ENCODE measurements around the gene HLCS.

Gene HLCS

GRCh38 chr21:36848730-36849274 lies 117.7 kb downstream of the HLCS start:
- no peak overlapping the region for H3K4me3 ChIP-seq (ENCODE audit: low read length)
- no peaks in the 10 kb centered on the region for H3K36me3 ChIP-seq (ENCODE audit: control insufficient read depth, low read depth, low read length)
- H3K9ac ChIP-seq (ENCODE audit: low read length), result no peak overlapping the region
- no peaks in the 10 kb centered on the region for H3K9me3 ChIP-seq (ENCODE audit: control insufficient read depth, low read depth, low read length)
- H3K27me3 ChIP-seq (ENCODE audit: control insufficient read depth, insufficient read depth, low read length), result no peaks in the 10 kb centered on the region
- H3K4me1 ChIP-seq (ENCODE audit: control insufficient read depth, low read depth, low read length), result no peaks in the 10 kb centered on the region
- no peak overlapping the region for H3K27ac ChIP-seq (ENCODE audit: low read length)

DNA sequence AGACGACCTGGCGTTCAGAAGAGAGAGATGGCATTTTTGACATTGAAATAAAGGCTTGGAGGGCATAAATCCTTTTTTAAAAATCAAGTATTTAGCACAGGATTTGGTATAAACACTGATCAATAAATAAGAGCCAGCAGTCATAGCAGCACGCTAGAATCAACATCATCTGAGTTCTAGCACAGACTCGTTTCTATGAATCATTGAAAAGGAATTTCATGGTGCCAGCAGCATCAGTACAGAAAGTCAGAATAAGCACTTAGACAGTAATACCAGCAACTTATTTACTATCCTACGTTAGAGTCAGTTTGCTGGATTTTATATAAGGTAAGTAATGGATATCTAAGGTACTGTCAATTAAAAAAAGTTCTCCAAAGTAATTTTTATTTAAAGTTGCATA lies 119.3 kb downstream of the HLCS start:
- no peak overlapping the region for H3K27ac ChIP-seq (ENCODE audit: low read length)
- H3K4me1 ChIP-seq (ENCODE audit: control insufficient read depth, low read depth, low read length), result no peaks in the 10 kb centered on the region
- H3K36me3 ChIP-seq (ENCODE audit: control insufficient read depth, low read depth, low read length), result no peaks in the 10 kb centered on the region
- H3K27me3 ChIP-seq (ENCODE audit: control insufficient read depth, insufficient read depth, low read length), result no peaks in the 10 kb centered on the region
- H3K9ac ChIP-seq (ENCODE audit: low read length), result no peak overlapping the region
- no peaks in the 10 kb centered on the region for H3K9me3 ChIP-seq (ENCODE audit: control insufficient read depth, low read depth, low read length)
- no peak overlapping the region for H3K4me3 ChIP-seq (ENCODE audit: low read length)

GRCh38 chr21:36846631-36847030 lies 119.8 kb downstream of the HLCS start:
- H3K27me3 ChIP-seq (ENCODE audit: control insufficient read depth, insufficient read depth, low read length), result no peaks in the 10 kb centered on the region
- H3K9ac ChIP-seq (ENCODE audit: low read length), result no peak overlapping the region
- no peak overlapping the region for H3K27ac ChIP-seq (ENCODE audit: low read length)
- H3K9me3 ChIP-seq (ENCODE audit: control insufficient read depth, low read depth, low read length), result no peaks in the 10 kb centered on the region
- no peaks in the 10 kb centered on the region for H3K36me3 ChIP-seq (ENCODE audit: control insufficient read depth, low read depth, low read length)
- H3K4me3 ChIP-seq (ENCODE audit: low read length), result no peak overlapping the region
- H3K4me1 ChIP-seq (ENCODE audit: control insufficient read depth, low read depth, low read length), result no peaks in the 10 kb centered on the region

DNA sequence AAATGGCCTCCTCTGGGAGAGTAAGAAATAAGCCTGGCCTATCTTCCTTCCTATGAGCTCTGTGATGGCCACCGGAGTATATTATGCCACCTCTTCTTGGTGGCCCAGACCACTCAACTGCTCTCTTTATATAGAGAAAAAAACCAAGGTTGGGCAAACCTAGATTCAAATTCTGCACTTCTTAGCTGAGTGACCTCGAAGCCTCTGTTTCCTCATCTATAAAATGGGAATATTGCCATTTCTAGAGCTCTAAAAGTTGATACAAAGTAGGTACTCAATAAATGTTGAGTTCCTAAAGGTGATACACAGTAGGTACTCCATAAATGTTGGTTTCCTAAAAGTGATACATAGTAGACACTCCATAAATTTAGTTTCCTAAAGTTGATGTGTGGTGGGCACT lies 120.7 kb downstream of the HLCS start:
- Histone ChIP-seq H3K27me3 (ENCODE audit: control insufficient read depth, insufficient read depth, low read length) (no peaks in the 10 kb centered on the region), H3K4me3 (ENCODE audit: low read length) (no peak overlapping the region), H3K4me1 (ENCODE audit: control insufficient read depth, low read depth, low read length) (no peaks in the 10 kb centered on the region), H3K27ac (ENCODE audit: low read length) (no peak overlapping the region), H3K9ac (ENCODE audit: low read length) (no peak overlapping the region), H3K9me3 (ENCODE audit: control insufficient read depth, low read depth, low read length) (no peaks in the 10 kb centered on the region), H3K36me3 (ENCODE audit: control insufficient read depth, low read depth, low read length) (no peaks in the 10 kb centered on the region)

DNA sequence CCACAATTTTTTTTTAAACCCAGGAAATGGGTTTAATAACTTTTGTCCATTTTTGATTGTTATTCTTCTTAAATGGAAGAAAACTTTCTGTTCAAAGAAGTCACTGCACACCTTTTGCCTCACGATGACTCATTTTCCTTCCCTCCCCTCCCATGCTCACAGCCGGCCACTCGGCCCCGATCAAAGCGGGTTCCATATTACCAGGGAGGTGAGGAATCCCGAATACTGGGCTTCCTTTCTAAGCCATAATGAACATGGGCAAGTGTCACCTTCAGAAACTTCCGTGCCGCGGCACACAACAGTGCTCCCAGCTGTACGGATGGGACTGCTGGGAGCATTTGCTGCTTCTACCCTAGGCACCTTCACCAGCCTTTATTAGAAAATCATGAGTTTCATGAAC lies 121.4 kb downstream of the HLCS start:
- H3K9me3 ChIP-seq (ENCODE audit: control insufficient read depth, low read depth, low read length), result no peaks in the 10 kb centered on the region
- H3K9ac ChIP-seq (ENCODE audit: low read length), result no peak overlapping the region

DNA sequence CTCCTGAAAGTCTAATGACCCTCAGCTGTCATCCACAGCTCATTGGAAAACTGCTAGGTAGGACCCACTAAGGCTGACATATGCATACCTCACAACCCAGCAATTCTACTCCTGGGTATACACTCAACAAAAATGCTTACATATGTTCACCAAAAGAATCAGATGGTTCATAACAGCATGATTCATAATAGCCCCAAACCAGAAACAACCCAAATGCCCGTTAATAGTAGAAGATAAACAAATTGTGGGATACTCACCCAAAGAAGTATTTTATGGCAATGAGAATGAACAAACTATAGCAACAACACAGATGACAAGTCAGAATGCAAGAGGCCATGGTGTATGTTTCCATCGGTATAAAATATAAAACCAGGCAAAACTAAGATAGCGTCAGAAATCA lies 124.6 kb downstream of the HLCS start:
- no peaks in the 10 kb centered on the region for H3K36me3 ChIP-seq (ENCODE audit: control insufficient read depth, low read depth, low read length)
- H3K4me1 ChIP-seq (ENCODE audit: control insufficient read depth, low read depth, low read length), result no peaks in the 10 kb centered on the region
- H3K27ac ChIP-seq (ENCODE audit: low read length), result no peak overlapping the region

More for the DNA sequence above, 121.4 kb downstream of the HLCS start:
- Histone ChIP-seq H3K27me3 (ENCODE audit: control insufficient read depth, insufficient read depth, low read length) (no peaks in the 10 kb centered on the region), H3K36me3 (ENCODE audit: control insufficient read depth, low read depth, low read length) (no peaks in the 10 kb centered on the region), H3K27ac (ENCODE audit: low read length) (no peak overlapping the region), H3K4me3 (ENCODE audit: low read length) (no peak overlapping the region), H3K4me1 (ENCODE audit: control insufficient read depth, low read depth, low read length) (no peaks in the 10 kb centered on the region)

DNA sequence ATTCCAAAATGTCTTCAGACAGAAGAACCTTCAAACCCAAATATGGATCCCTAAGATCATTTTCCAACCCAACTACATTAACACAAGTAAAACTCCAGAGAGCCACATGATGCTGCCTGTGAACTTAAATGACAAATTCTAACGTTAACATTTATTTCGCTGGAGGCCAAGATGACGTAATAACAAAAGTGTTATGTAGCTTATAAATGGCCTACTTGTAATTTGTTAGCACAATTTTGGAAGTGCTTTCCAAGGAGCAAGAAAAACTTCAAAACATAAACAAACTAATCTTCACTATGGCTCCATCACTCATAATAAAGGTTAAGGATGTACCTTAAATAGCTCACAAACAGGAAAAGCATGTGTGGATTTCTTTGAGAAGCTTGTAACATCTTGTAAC lies 126.7 kb downstream of the HLCS start:
- Histone ChIP-seq H3K36me3 (ENCODE audit: control insufficient read depth, low read depth, low read length) (no peaks in the 10 kb centered on the region), H3K4me3 (ENCODE audit: low read length) (no peak overlapping the region), H3K9me3 (ENCODE audit: control insufficient read depth, low read depth, low read length) (no peaks in the 10 kb centered on the region), H3K27me3 (ENCODE audit: control insufficient read depth, insufficient read depth, low read length) (no peaks in the 10 kb centered on the region), H3K27ac (ENCODE audit: low read length) (no peak overlapping the region), H3K9ac (ENCODE audit: low read length) (no peak overlapping the region), H3K4me1 (ENCODE audit: control insufficient read depth, low read depth, low read length) (no peaks in the 10 kb centered on the region)

More for the DNA sequence above, 124.6 kb downstream of the HLCS start:
- no peaks in the 10 kb centered on the region for H3K27me3 ChIP-seq (ENCODE audit: control insufficient read depth, insufficient read depth, low read length)
- no peak overlapping the region for H3K9ac ChIP-seq (ENCODE audit: low read length)
- no peaks in the 10 kb centered on the region for H3K9me3 ChIP-seq (ENCODE audit: control insufficient read depth, low read depth, low read length)
- H3K4me3 ChIP-seq (ENCODE audit: low read length), result no peak overlapping the region

DNA sequence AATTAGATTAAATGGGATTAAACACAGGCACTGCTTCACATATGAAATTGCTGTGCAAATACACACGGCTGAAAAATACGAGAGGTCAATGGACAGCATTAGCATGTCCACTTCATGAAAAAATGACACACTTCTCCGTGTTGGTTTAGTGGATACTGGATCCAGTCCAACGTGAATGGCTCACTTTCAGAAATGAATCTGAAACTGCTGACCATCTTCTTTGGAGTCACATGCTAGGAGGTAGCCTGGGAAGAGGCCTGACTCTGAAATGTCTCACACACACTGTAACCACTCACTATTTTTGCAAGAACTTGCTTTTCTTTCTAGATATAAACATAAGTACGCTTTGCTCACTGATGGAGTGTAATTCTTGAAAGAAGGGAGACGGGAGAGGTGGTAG lies 127.3 kb downstream of the HLCS start:
- Histone ChIP-seq H3K4me3 (ENCODE audit: low read length) (no peak overlapping the region), H3K27me3 (ENCODE audit: control insufficient read depth, insufficient read depth, low read length) (no peaks in the 10 kb centered on the region), H3K36me3 (ENCODE audit: control insufficient read depth, low read depth, low read length) (no peaks in the 10 kb centered on the region), H3K9me3 (ENCODE audit: control insufficient read depth, low read depth, low read length) (no peaks in the 10 kb centered on the region), H3K9ac (ENCODE audit: low read length) (no peak overlapping the region), H3K27ac (ENCODE audit: low read length) (no peak overlapping the region), H3K4me1 (ENCODE audit: control insufficient read depth, low read depth, low read length) (no peaks in the 10 kb centered on the region)

GRCh38 chr21:36835383-36835795 lies 131.1 kb downstream of the HLCS start:
- Histone ChIP-seq H3K27me3 (ENCODE audit: control insufficient read depth, insufficient read depth, low read length) (no peaks in the 10 kb centered on the region), H3K4me1 (ENCODE audit: control insufficient read depth, low read depth, low read length) (no peaks in the 10 kb centered on the region), H3K36me3 (ENCODE audit: control insufficient read depth, low read depth, low read length) (no peaks in the 10 kb centered on the region), H3K4me3 (ENCODE audit: low read length) (no peak overlapping the region), H3K9me3 (ENCODE audit: control insufficient read depth, low read depth, low read length) (no peaks in the 10 kb centered on the region), H3K27ac (ENCODE audit: low read length) (no peak overlapping the region), H3K9ac (ENCODE audit: low read length) (no peak overlapping the region)

GRCh38 chr21:36834192-36834591 lies 132.3 kb downstream of the HLCS start:
- Histone ChIP-seq H3K9ac (ENCODE audit: low read length) (no peak overlapping the region), H3K27ac (ENCODE audit: low read length) (no peak overlapping the region)

GRCh38 chr21:36830100-36830499 lies 136.4 kb downstream of the HLCS start:
- Histone ChIP-seq H3K4me1 (ENCODE audit: control insufficient read depth, low read depth, low read length) (no peaks in the 10 kb centered on the region), H3K9me3 (ENCODE audit: control insufficient read depth, low read depth, low read length) (no peaks in the 10 kb centered on the region), H3K4me3 (ENCODE audit: low read length) (no peak overlapping the region), H3K27ac (ENCODE audit: low read length) (no peak overlapping the region), H3K27me3 (ENCODE audit: control insufficient read depth, insufficient read depth, low read length) (no peaks in the 10 kb centered on the region), H3K9ac (ENCODE audit: low read length) (no peak overlapping the region), H3K36me3 (ENCODE audit: control insufficient read depth, low read depth, low read length) (no peaks in the 10 kb centered on the region)

More at GRCh38 chr21:36834192-36834591, 132.3 kb downstream of the HLCS start:
- Histone ChIP-seq H3K27me3 (ENCODE audit: control insufficient read depth, insufficient read depth, low read length) (no peaks in the 10 kb centered on the region), H3K9me3 (ENCODE audit: control insufficient read depth, low read depth, low read length) (no peaks in the 10 kb centered on the region), H3K4me3 (ENCODE audit: low read length) (no peak overlapping the region), H3K36me3 (ENCODE audit: control insufficient read depth, low read depth, low read length) (no peaks in the 10 kb centered on the region), H3K4me1 (ENCODE audit: control insufficient read depth, low read depth, low read length) (no peaks in the 10 kb centered on the region)

DNA sequence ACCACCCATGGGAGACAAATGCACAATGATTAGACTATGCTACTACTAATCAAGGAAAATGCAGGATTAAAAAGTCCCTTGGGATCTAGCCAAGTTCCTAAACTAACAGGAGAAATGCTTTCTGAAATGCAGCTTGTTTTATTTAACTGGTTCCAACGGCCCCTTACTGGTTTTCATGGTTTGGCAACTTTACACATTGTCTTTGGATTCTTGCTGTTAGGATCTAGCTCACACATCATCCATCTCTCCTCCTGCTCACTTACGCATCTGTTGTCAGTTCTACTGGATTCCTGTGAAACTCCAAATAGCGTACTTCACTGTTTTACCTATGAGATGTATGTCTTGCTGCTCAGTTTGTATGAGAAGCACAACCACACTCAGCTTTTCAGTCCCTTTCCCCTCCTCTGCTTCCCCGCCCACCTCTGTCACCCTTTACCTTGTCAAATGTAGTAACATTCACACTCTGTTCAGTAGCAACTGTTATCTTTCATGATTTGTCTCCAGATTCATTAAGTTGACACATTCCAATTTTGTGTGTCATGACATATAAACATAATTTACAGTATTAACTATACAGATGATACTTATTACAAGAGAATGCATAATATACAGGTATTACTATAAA lies 137.5 kb downstream of the HLCS start:
- no peak overlapping the region for H3K4me3 ChIP-seq (ENCODE audit: low read length)
- no peaks in the 10 kb centered on the region for H3K36me3 ChIP-seq (ENCODE audit: control insufficient read depth, low read depth, low read length)
- no peaks in the 10 kb centered on the region for H3K9me3 ChIP-seq (ENCODE audit: control insufficient read depth, low read depth, low read length)
- no peak overlapping the region for H3K27ac ChIP-seq (ENCODE audit: low read length)
- H3K9ac ChIP-seq (ENCODE audit: low read length), result no peak overlapping the region
- no peaks in the 10 kb centered on the region for H3K27me3 ChIP-seq (ENCODE audit: control insufficient read depth, insufficient read depth, low read length)
- no peaks in the 10 kb centered on the region for H3K4me1 ChIP-seq (ENCODE audit: control insufficient read depth, low read depth, low read length)

Data from iPS-18a (cell line).